NCI-H2196 (cell line): ENCODE data around the gene TMEM135.

Experiments used
- DNase-seq: peaks from one replicate; lab custom pipeline; 2025; ENCODE audit not compliant: unreplicated experiment; lab: John Stamatoyannopoulos, UW

The TMEM135 gene

GRCh38 chr11:87299041-87299481, 261.3 kb downstream of the TMEM135 start:
- DNase-seq = no peak

DNA sequence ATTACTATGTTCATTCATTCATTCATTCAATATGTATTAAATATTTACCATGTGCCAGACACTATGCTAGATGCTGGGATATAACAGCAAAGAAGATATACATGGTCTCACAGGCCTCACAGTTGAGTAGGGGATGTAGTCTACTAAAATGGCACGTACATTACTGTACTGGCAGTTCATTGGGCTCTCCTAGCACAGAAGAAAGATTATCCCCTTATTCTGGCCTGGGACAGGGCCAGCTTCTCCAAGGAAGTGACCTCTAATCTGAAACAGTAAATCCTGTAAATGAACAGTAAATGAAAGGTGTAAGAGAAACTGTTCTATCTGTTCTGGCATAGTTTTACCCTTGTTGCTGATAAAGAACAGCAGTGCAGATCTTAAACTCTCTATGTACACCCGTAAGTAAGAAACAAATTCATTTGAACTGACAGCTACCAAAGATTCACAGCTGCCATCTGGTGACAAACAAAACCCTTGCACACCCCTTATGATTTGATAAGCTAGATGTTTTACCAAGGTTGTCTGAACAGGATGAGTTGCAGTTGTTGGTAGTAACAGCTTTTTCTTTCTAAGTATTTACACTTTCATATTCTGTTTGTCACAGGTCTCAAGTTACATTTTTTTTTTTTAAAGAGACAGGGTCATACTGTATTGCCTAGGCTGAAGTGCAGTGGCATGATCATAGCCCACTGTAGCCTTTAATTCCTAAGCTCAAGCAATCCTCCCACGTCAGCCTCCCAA, 263.1 kb downstream of the TMEM135 start:
- DNase-seq = peak; percentile 12

GRCh38 chr11:87301785-87302540, 264.2 kb downstream of the TMEM135 start:
- no peak for DNase-seq

GRCh38 chr11:87304412-87304811, 266.7 kb downstream of the TMEM135 start:
- no peak for DNase-seq

DNA sequence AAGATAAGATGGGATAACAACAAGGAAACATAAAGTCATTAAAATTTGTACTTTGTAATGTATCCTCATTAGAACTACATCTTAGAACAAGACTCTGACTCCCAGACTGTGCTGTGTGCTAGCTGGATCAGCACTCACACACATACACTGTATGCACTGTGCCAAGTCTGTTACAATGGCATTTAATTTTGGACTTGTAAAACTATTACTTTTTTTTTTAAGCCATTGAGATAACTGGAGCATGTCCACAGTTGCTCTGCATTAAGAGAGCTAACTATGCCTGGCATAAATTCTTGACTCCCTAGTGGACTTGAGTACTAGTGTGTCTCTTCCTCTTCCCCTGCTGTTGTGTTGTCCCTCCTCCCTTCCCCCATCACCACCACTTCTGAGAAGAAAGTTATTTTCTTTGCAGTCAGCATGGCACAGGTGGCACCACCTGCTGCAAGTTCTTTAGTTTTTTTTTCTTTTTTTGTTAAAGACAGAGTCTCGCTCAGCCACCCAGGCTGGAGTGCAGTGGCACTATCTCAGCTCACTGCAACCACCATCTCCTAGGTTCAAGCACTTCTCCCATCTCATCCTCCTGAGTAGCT, 268.6 kb downstream of the TMEM135 start:
- DNase-seq = no peak

GRCh38 chr11:87307101-87307500, 269.4 kb downstream of the TMEM135 start:
- DNase-seq = no peak

DNA sequence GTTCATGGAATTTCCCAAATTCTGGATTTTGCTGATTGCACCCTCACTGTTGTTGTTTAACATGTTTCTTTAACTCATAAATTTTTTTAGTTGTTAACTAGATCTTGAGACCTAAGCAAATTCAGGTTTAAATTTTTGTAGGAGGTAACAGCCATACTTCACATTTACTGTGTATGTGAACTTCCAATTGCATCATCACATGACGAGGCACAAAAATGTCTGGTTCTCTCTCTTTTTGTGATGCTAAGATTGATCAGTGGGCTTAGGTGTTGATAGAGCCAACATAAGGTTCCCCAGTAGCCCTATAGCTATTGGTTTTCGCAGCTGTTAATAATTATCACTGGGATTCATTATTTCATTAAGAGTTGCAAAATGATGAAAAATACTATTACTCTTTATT, 277.5 kb downstream of the TMEM135 start:
- no peak for DNase-seq

DNA sequence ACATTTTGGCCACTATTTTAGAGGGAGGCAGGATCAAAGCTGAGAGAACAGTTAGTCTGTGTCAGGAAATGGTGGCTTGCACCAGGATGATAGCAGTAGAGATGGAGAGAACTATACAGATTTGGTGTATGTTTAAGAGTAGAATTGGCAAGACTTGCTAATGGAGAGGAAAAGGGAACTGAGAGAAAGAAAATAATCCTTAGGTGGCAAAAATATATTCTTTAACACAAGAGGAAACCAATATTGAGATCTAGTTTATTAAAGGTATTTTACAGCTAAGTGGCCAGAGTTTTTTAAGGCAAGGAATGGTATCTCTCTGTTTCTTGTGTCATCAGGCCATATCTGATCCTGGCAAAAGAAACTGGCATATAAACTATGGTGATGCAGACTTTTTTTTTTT, 278.8 kb downstream of the TMEM135 start:
- no peak for DNase-seq

DNA sequence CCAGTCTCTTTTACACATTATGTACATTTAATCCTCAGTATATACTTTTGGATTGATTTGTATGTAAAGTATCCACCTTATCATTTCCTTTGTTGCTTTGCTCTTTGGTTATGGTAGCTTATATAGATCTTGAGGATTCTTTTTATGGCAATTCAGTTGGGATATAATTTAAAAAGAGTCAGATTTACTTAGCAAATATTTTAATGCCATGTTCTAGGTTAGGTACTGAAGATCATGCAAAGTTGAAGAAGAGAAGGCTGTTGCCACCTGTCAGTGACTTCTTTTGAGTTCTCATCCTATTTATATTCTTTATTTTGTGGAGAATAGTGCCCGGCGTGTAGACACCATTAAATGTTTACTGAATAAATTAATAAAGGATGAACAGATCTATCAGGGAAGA, 279.7 kb downstream of the TMEM135 start:
- no peak for DNase-seq

GRCh38 chr11:87320123-87320522, 282.4 kb downstream of the TMEM135 start:
- DNase-seq = no peak

- DNase-seq = peak; percentile 34
These were observed 284.8 kb downstream of the TMEM135 start for GRCh38 chr11:87322568-87322967.

GRCh38 chr11:87323899-87324298, 286.2 kb downstream of the TMEM135 start:
- DNase-seq = no peak

GRCh38 chr11:87324817-87325489, 287.2 kb downstream of the TMEM135 start:
- DNase-seq = no peak

- no peak for DNase-seq
These were observed 287.7 kb downstream of the TMEM135 start for GRCh38 chr11:87325490-87325872.

GRCh38 chr11:87326594-87326993, 288.9 kb downstream of the TMEM135 start:
- DNase-seq = no peak

DNA sequence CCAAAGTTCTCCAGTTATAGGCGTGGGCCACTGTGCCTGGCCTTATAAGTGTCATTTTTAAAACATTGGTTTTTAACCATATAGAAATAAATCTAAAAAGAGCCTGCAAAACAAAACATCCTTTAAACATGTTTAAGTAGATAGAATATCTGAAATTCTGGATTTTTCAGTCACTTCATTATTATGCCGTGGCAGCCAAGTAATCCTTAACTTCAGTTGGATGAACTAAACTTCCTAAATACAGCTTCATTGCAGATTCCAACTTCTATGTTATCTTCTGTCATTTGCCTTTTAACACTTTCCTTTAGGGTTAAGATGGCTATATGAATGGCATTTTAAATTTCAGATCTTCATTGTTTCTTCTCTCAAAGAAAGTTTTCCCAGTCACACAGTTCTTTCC, 291.4 kb downstream of the TMEM135 start:
- no peak for DNase-seq

DNA sequence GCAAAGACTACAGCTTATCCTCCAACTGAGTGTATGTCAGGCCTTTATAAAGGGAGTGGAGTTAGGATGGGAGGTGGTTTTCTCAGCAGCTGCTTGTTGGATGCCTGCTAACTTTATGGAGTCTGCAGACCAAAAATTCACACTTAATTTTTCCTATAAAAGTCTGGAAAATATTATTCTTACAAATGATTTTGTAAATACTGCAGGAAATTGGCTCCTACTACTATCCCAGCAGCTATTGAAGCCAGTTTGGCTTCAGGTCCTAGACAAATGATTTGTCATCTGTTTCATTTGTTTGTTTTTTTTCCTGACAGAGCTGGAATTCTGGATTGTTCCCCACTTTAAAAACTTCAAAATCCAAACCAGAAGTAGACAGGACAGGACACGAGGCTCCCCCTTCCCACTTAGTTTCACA, 292.5 kb downstream of the TMEM135 start:
- no peak for DNase-seq

- no peak for DNase-seq
These were observed 293.5 kb downstream of the TMEM135 start for GRCh38 chr11:87331273-87331672.

DNA sequence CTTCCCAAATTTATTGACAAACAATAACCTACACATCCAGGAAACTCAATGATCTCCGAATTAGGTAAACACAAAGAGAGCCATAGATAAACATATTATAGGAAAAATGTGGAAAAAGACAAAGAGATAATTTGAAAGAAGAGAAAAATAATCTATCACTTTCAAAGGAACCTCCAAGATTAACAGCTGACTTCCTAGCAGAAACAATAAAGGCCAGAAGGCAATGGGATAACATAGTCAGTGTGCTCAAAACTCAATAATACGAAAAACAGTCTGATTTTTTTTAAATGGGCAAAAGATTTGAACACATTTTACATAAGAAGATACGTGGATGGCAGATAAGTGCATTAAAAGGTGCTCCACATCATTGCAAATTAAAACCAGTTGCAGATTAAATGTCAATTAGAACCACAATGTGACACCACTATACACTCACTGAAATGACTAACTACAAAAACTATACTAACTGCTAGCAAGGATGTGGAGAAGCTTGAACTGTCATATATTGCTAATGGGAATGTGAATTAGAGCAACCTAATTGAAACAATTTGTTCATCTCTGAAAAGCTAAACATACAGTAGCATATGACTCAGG, 300.4 kb downstream of the TMEM135 start:
- no peak for DNase-seq

DNA sequence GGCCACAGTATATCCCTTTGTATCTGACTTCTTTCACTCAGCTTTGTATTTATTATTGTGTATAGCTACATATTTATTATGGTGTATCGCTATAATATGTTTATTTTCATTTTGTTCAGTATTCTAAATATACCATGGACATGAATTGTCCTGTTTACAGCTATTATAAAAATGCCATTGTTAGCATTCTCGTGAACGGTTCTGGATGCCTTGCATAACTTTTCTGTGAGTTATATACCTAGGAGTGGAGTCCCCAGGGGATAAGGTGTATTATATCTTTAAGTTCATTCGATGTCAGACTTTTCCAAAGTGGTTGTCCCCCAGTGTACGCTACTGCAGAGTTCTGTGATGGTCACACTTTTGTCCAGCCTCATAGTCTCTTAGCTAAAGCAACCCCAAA, 301.7 kb downstream of the TMEM135 start:
- DNase-seq = no peak

GRCh38 chr11:87347441-87347840, 309.7 kb downstream of the TMEM135 start:
- no peak for DNase-seq
